Trophoblast cell (in vitro differentiated cells and primary cell): ENCODE results near the gene SYT15.
"Not testable (repeated sequence)": the region's sequence is repeated elsewhere in the genome, so short reads cannot be mapped to it uniquely, and the experiment has no call there.

Experiments used
- DNase-seq, 2 donors: peaks; one replicate each; pipeline ENCODE4 v3.0.0-alpha.2; 2016
- H2AFZ ChIP-seq: 2 replicates; pipeline ENCODE4 v1.6.1; 2013; ENCODE audit warnings: low read length, moderate library complexity, mild to moderate bottlenecking; ENCODE audit not compliant: insufficient read depth, poor library complexity
- H2AK5ac ChIP-seq: 2 replicates; pipeline ENCODE4 v1.6.1; 2013; ENCODE audit warnings: mild to moderate bottlenecking, low read length
- H2BK120ac ChIP-seq: 2 replicates; pipeline ENCODE4 v1.6.1; 2013; ENCODE audit warnings: low read length, mild to moderate bottlenecking, moderate library complexity; ENCODE audit not compliant: insufficient read depth, poor library complexity
- H2BK12ac ChIP-seq: 2 replicates; pipeline ENCODE4 v1.6.1; 2013; ENCODE audit warnings: mild to moderate bottlenecking, low read length, moderate library complexity
- H2BK5ac ChIP-seq: 2 replicates; pipeline ENCODE4 v1.6.1; 2013; ENCODE audit warnings: low read length, low read depth, moderate library complexity, mild to moderate bottlenecking; ENCODE audit not compliant: poor library complexity
- H3K14ac ChIP-seq: 2 replicates; pipeline ENCODE4 v1.6.1; 2013; ENCODE audit warnings: mild to moderate bottlenecking, low read length
- H3K18ac ChIP-seq: 2 replicates; pipeline ENCODE4 v1.6.1; 2013; ENCODE audit warnings: mild to moderate bottlenecking, low read length
- H3K23ac ChIP-seq: 2 replicates; pipeline ENCODE4 v1.6.1; 2013; ENCODE audit warnings: low read length
- H3K27ac ChIP-seq: 2 replicates; pipeline ENCODE4 v1.5.1; 2013; ENCODE audit warnings: low read depth, mild to moderate bottlenecking, inconsistent platforms, low read length, moderate library complexity
- H3K27me3 ChIP-seq: 2 replicates; pipeline ENCODE4 v1.6.1; 2013; ENCODE audit warnings: inconsistent platforms, mild to moderate bottlenecking, low read length, moderate library complexity; ENCODE audit not compliant: insufficient read depth
- H3K36me3 ChIP-seq, 2 experiments: 1 replicate in 1 of 2; 2 replicates in 1 of 2; pipeline ENCODE4 v1.6.1; 2013; ENCODE audit warnings: low read length in 2 of 2, mild to moderate bottlenecking in 2 of 2, moderate library complexity in 1 of 2; ENCODE audit not compliant: insufficient read depth in 2 of 2, control insufficient read depth in 1 of 2
- H3K4ac ChIP-seq: 2 replicates; pipeline ENCODE4 v1.6.1; 2013; ENCODE audit warnings: low read depth, mild to moderate bottlenecking, low read length, moderate library complexity
- H3K4me1 ChIP-seq, 2 experiments: 1 replicate in 1 of 2; 2 replicates in 1 of 2; pipeline ENCODE4 v1.6.1; 2013; ENCODE audit warnings: low read length in 2 of 2, mild to moderate bottlenecking in 2 of 2, moderate library complexity in 1 of 2; ENCODE audit not compliant: insufficient read depth in 2 of 2, control insufficient read depth in 1 of 2
- H3K4me2 ChIP-seq: 2 replicates; pipeline ENCODE4 v1.6.1; 2013; ENCODE audit warnings: inconsistent platforms, mild to moderate bottlenecking, low read length, moderate library complexity
- H3K4me3 ChIP-seq: 2 replicates; pipeline ENCODE4 v1.5.1; 2013; ENCODE audit warnings: mild to moderate bottlenecking, low read depth, low read length, inconsistent platforms
- H3K79me1 ChIP-seq: one replicate; pipeline ENCODE4 v1.6.1; 2013; ENCODE audit warnings: low read length
- H3K79me2 ChIP-seq: 2 replicates; pipeline ENCODE4 v1.6.1; 2013; ENCODE audit warnings: low read length, mild to moderate bottlenecking; ENCODE audit not compliant: control insufficient read depth, insufficient read depth, poor library complexity
- H3K9ac ChIP-seq: 2 replicates; pipeline ENCODE4 v1.6.1; 2013; ENCODE audit warnings: mild to moderate bottlenecking, low read length
- H3K9me3 ChIP-seq: 2 replicates; pipeline ENCODE4 v1.6.1; 2013; ENCODE audit warnings: low read depth, mild to moderate bottlenecking, control low read depth, inconsistent platforms, low read length; ENCODE audit not compliant: insufficient read depth
- H4K12ac ChIP-seq: 2 replicates; pipeline ENCODE4 v1.6.1; 2013; ENCODE audit warnings: low read depth, mild to moderate bottlenecking, low read length, moderate library complexity
- H4K8ac ChIP-seq: 2 replicates; pipeline ENCODE4 v1.6.1; 2013; ENCODE audit warnings: low read depth, mild to moderate bottlenecking, low read length, moderate library complexity
- H4K91ac ChIP-seq: one replicate; pipeline ENCODE4 v1.6.1; 2013; ENCODE audit warnings: low read depth, mild to moderate bottlenecking, low read length, moderate library complexity
- WGBS: extraction: QIAGEN DNeasy Blood & Tissue Kit; methylation state at CpG from one replicate; pipeline ENCODE4 v1.1.7; 2013; ENCODE audit warnings: missing lambda C conversion rate; ENCODE audit not compliant: insufficient read length, insufficient coverage; ENCODE audit errors: extremely low coverage; 5-methylcytosine and 5-hydroxymethylcytosine counted together

The SYT15 gene

DNA sequence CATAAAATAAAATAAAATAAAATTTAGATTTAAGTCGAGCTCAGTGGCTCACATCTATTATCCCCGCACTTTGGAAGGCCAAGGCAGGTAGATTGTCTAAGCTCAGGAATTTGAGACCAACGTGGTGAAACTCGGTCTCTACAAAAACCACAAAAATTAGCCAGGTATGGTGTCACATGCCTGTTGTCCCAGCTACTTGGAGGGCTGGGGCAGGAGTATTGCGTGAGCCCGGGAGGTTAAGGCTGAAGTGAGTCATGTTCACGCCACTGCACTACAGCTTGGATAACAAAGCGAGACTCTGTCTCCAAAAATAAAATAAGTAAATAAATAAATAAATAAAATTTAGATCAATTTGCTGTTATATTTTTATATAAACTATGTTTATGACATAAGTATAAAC, 12.1 kb downstream of the SYT15 start:
- not testable (repeated sequence) for H3K36me3 ChIP-seq

DNA sequence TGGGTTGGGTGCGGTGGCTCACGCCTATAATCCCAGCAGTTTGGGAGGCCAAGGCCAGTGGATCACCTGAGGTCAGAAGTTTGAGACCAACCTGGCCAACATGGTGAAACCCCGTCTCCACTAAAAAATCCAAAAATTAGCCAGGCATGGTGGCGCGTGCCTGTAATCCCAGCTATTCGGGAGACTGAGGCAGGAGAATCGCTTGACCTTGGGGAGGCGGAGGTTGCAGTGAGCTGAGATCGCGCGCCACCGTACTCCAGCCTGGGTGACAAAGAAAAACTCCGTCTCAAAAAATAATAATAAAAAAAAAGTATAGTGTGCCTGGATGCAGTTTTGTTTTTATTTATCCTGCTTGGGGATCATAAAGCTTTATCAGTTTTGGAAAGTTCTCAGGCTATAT, 14.4 kb downstream of the SYT15 start:
- WGBS: no CpG with 5 or more reads among the region's 13 CpGs
- not testable (repeated sequence) for H3K4me1 ChIP-seq, H4K8ac ChIP-seq, H3K4me3 ChIP-seq, H3K9ac ChIP-seq, H3K4me2 ChIP-seq, H4K12ac ChIP-seq, H4K91ac ChIP-seq, H3K18ac ChIP-seq, H2AFZ ChIP-seq, H3K23ac ChIP-seq, H3K27me3 ChIP-seq, H2AK5ac ChIP-seq, H3K4ac ChIP-seq, H2BK5ac ChIP-seq, H3K9me3 ChIP-seq, H3K14ac ChIP-seq, H3K79me2 ChIP-seq, H2BK120ac ChIP-seq, H3K36me3 ChIP-seq, DNase-seq, H3K27ac ChIP-seq, H2BK12ac ChIP-seq, H3K79me1 ChIP-seq

More for the DNA sequence above, 12.1 kb downstream of the SYT15 start:
- not testable (repeated sequence) for H3K4ac ChIP-seq, H3K4me1 ChIP-seq, H3K23ac ChIP-seq, H3K27me3 ChIP-seq, H3K79me2 ChIP-seq, H2AFZ ChIP-seq, H2BK120ac ChIP-seq, H2BK12ac ChIP-seq, H3K18ac ChIP-seq, H3K9ac ChIP-seq, H2BK5ac ChIP-seq, H3K79me1 ChIP-seq, H4K91ac ChIP-seq, H2AK5ac ChIP-seq, H3K4me3 ChIP-seq, H3K4me2 ChIP-seq, DNase-seq, H4K12ac ChIP-seq, H3K9me3 ChIP-seq, H4K8ac ChIP-seq, H3K27ac ChIP-seq, H3K14ac ChIP-seq
- WGBS: no CpG with 5 or more reads among the region's 8 CpGs

DNA sequence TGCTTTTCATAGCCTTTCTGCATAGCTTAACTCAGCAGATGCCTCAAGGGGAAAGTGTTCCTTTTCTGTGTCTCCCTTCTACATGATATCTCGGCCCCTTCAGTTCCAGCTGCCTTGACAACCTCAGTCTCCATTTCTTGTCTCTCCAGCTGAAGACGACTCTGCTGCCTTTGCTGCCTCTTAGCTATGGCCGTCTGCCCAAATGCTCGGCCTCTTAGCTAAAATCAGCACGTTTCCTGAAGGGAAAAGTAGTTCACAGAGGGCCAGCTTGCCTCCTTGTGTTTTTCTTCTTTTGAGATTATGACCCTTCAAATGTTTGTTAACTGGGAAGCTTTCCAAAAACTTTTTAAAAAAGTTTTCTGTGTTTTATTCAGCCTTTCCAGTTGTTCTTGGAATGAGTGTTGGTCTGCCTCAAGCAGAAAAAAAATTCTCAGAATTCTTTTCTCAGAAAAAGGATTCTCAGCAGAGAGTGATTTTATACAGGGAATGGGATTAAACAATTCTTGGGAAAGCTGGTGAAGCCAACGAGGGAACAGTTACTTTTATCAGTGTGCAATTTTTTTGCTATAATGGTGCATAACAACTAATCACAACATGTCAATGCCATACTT, 15.6 kb downstream of the SYT15 start:
- H4K12ac ChIP-seq, H3K36me3 ChIP-seq, H2BK12ac ChIP-seq, H3K9me3 ChIP-seq, H3K4me1 ChIP-seq, H2BK120ac ChIP-seq, H2BK5ac ChIP-seq, H3K79me1 ChIP-seq, H3K79me2 ChIP-seq, H3K27ac ChIP-seq, H3K9ac ChIP-seq, H3K23ac ChIP-seq, H3K4me2 ChIP-seq, H3K4me3 ChIP-seq, H2AFZ ChIP-seq, H3K18ac ChIP-seq, H2AK5ac ChIP-seq, H3K14ac ChIP-seq, H4K91ac ChIP-seq, DNase-seq, H3K27me3 ChIP-seq, H3K4ac ChIP-seq, H4K8ac ChIP-seq: not testable (repeated sequence)
- no CpG with 5 or more reads among the region's 6 CpGs for WGBS

DNA sequence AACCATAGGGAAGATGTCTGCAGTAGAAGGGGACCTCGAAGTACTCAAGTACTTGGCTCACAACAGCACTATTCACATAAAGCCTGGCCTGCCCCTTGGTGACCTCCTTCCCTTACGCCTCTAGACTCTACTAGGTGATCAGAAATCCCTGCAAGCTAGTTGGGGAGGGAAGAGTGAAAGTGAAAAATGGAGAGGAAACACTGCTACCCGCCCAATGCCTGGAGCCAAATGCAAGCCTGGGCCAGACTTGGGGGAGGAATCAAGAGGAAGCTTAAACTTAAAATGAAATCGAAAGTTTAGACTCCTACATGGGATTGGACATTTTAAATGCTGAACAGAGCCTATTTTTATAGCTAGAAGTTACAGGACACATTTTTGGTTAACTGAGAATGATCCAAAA, 17.6 kb downstream of the SYT15 start:
- H2BK5ac ChIP-seq, H2AK5ac ChIP-seq, H3K4me1 ChIP-seq, H3K4me2 ChIP-seq, H4K12ac ChIP-seq, H2BK12ac ChIP-seq, H4K8ac ChIP-seq, H3K4ac ChIP-seq, H4K91ac ChIP-seq, H3K4me3 ChIP-seq, H2BK120ac ChIP-seq, H3K79me1 ChIP-seq, H3K23ac ChIP-seq, H3K9ac ChIP-seq, H3K9me3 ChIP-seq, H3K27me3 ChIP-seq, H3K18ac ChIP-seq, H3K36me3 ChIP-seq, H3K27ac ChIP-seq, H3K14ac ChIP-seq, H3K79me2 ChIP-seq, DNase-seq, H2AFZ ChIP-seq: not testable (repeated sequence)
- WGBS: no CpG with 5 or more reads among the region's 4 CpGs
